Smooth muscle cell (in vitro differentiated cells): Measurements from ENCODE around the gene CASKIN1. TPM values are rescaled to one million over a fixed set of nuclear protein-coding genes. Genes with fewer than 3 reads are reported as not detected.

Experiments used
- DNase-seq: peaks from one replicate; lab custom pipeline; 2025; ENCODE audit not compliant: unreplicated experiment; lab: John Stamatoyannopoulos, UW
- H2AFZ ChIP-seq: fragments of 200-600 bp; sonication (generic); 2 replicates; pipeline ENCODE4 v1.6.0; 2016; ENCODE audit warnings: antibody characterized with exemption, low read depth, mild to moderate bottlenecking
- H3F3A ChIP-seq: fragments of 200-600 bp; sonication (generic); 2 replicates; pipeline ENCODE4 v1.6.0; 2017; ENCODE audit warnings: antibody characterized with exemption, low read depth
- H3K27ac ChIP-seq: fragments of 200-600 bp; sonication (generic); 2 replicates; pipeline ENCODE4 v1.5.1; 2016; ENCODE audit warnings: low read depth, mild to moderate bottlenecking
- H3K27me3 ChIP-seq: fragments of 200-600 bp; sonication (generic); 2 replicates; pipeline ENCODE4 v1.6.1; 2016; ENCODE audit warnings: low read depth, mild to moderate bottlenecking
- H3K36me3 ChIP-seq: fragments of 200-600 bp; sonication (generic); 2 replicates; pipeline ENCODE4 v1.5.1; 2016; ENCODE audit warnings: low read depth
- H3K4me1 ChIP-seq: fragments of 200-600 bp; sonication (generic); 2 replicates; pipeline ENCODE4 v1.5.1; 2016; ENCODE audit warnings: low read depth
- H3K4me2 ChIP-seq: fragments of 200-600 bp; sonication (generic); 2 replicates; pipeline ENCODE4 v1.6.0; 2016; ENCODE audit warnings: mild to moderate bottlenecking
- H3K4me3 ChIP-seq: fragments of 200-600 bp; sonication (generic); 2 replicates; pipeline ENCODE4 v1.5.1; 2016; ENCODE audit warnings: mild to moderate bottlenecking
- H3K79me2 ChIP-seq: fragments of 200-600 bp; sonication (generic); 2 replicates; pipeline ENCODE4 v1.6.0; 2016; ENCODE audit warnings: low read depth, mild to moderate bottlenecking
- H3K9ac ChIP-seq: fragments of 200-600 bp; sonication (generic); 2 replicates; pipeline ENCODE4 v1.6.0; 2016; ENCODE audit warnings: low read depth
- H3K9me3 ChIP-seq: fragments of 200-600 bp; sonication (generic); replicated peaks from 2 replicates; pipeline ENCODE4 v1.5.1; 2016; ENCODE audit warnings: low read depth
- H4K20me1 ChIP-seq: fragments of 200-600 bp; sonication (generic); 2 replicates; pipeline ENCODE4 v1.6.0; 2016; ENCODE audit warnings: low read depth
- WGBS: methylation state at CpG from one replicate; pipeline ENCODE4 v1.1.7; 2016; ENCODE audit warnings: low lambda C conversion rate; 5-methylcytosine and 5-hydroxymethylcytosine counted together
- polyA plus RNA-seq: library from polyadenylated mRNA; unstranded; fragments of >200 nt; fragmentation: Nextera tagmentation; extraction: Ambion mirVana; gene quantifications from 2 replicates; pipeline ENCODE4 v1.2.1, GENCODE V29; 2016
- total RNA-seq: library from RNA; depleted of rRNA; stranded (reverse); fragments of >200 nt; gene quantifications from 2 replicates; pipeline ENCODE4 v1.2.3, GENCODE V29; 2014
- TF ChIP-seq, protein P1 (sequence below): fragments of 200-600 bp; sonication (generic); IDR thresholded peaks from 2 replicates; pipeline ENCODE4 v1.5.1; 2017; ENCODE audit warnings: borderline replicate concordance, mild to moderate bottlenecking, antibody characterized with exemption; ENCODE audit not compliant: insufficient read depth, poor library complexity, severe bottlenecking

CASKIN1 gene
- total and polyA plus RNA-seq, 2 experiments from 2014 or later = 0.09 to 0.45 TPM

DNA sequence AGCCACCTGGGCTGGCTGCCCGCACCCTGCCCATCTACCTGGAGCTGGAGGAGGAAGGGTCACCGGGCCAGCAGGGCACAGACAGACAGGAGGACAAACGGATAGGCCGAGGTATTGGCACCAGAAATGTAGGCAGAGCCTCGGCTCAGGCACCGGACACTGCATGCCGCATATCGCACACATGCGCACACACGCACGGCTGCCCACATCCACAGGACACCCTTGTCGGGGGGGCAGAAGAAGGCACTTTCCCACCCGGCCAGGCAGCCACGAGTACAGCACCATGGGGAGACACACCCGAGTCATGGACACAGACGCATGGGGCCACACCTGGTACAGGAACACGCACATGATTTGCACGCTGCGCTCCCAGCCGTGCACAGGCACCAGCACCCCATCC is 14.5 kb downstream of the CASKIN1 start:
- Histone ChIP-seq H3K4me2 (no peak overlapping the region), H3K27me3 (no peaks in the 10 kb centered on the region), H3F3A (no peaks in the 10 kb centered on the region), H3K4me1 (no peaks in the 10 kb centered on the region), H3K79me2 (no peaks in the 10 kb centered on the region), H3K27ac (no peak overlapping the region), H2AFZ (no peak overlapping the region), H4K20me1 (no peaks in the 10 kb centered on the region), H3K36me3 (no peaks in the 10 kb centered on the region), H3K9me3 (no peaks in the 10 kb centered on the region), H3K4me3 (no peak overlapping the region), H3K9ac (no peak overlapping the region)
- no peak for DNase-seq
- TF ChIP-seq, protein P1, sequence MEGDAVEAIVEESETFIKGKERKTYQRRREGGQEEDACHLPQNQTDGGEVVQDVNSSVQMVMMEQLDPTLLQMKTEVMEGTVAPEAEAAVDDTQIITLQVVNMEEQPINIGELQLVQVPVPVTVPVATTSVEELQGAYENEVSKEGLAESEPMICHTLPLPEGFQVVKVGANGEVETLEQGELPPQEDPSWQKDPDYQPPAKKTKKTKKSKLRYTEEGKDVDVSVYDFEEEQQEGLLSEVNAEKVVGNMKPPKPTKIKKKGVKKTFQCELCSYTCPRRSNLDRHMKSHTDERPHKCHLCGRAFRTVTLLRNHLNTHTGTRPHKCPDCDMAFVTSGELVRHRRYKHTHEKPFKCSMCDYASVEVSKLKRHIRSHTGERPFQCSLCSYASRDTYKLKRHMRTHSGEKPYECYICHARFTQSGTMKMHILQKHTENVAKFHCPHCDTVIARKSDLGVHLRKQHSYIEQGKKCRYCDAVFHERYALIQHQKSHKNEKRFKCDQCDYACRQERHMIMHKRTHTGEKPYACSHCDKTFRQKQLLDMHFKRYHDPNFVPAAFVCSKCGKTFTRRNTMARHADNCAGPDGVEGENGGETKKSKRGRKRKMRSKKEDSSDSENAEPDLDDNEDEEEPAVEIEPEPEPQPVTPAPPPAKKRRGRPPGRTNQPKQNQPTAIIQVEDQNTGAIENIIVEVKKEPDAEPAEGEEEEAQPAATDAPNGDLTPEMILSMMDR = no peak
- WGBS = 94% methylated on average over 20 of the region's 20 CpGs

GRCh38 chr16:2180962-2181923 is 15.2 kb downstream of the CASKIN1 start:
- no peak overlapping the region for H3K4me3 ChIP-seq
- no peak overlapping the region for H3K4me2 ChIP-seq
- no peaks in the 10 kb centered on the region for H3K36me3 ChIP-seq
- no peaks in the 10 kb centered on the region for H3F3A ChIP-seq
- no peak for DNase-seq
- H2AFZ ChIP-seq = no peak overlapping the region
- H3K79me2 ChIP-seq = no peaks in the 10 kb centered on the region
- no peak overlapping the region for H3K27ac ChIP-seq
- no peaks in the 10 kb centered on the region for H3K9me3 ChIP-seq
- H3K4me1 ChIP-seq = no peaks in the 10 kb centered on the region
- no peaks in the 10 kb centered on the region for H3K27me3 ChIP-seq
- no peaks in the 10 kb centered on the region for H4K20me1 ChIP-seq
- TF ChIP-seq, protein P1 = no peak
- no peak overlapping the region for H3K9ac ChIP-seq
- 95% methylated on average over 33 of the region's 46 CpGs for WGBS

DNA sequence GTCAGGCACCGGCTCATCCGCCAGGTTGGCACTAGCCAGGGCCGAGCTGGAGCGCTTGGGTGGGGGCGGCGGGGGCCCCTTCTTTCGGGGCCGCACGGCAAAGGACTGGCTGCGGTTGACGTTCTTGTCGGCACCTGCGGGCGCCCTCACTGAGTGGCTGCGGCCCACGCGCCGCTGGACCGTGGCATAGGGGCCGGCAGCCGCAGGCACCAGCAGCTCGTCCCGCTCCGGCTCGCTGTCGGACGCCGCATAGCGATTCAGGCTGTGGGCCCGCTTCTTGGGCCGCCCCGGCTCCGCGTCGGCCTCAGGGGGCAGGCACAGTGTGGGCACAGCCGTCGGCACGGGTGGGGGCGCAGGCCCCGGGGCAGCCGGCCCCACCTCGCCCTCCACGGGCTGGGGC is 15.9 kb downstream of the CASKIN1 start:
- H3K9me3 ChIP-seq = no peaks in the 10 kb centered on the region
- DNase-seq = no peak
- TF ChIP-seq, protein P1 = no peak
- H4K20me1 ChIP-seq = no peaks in the 10 kb centered on the region
- no peaks in the 10 kb centered on the region for H3K36me3 ChIP-seq
- no peak overlapping the region for H3K4me2 ChIP-seq
- H3F3A ChIP-seq = no peaks in the 10 kb centered on the region
- H3K4me1 ChIP-seq = no peaks in the 10 kb centered on the region
- WGBS = 94% methylated on average over 18 of the region's 43 CpGs
- H3K79me2 ChIP-seq = no peaks in the 10 kb centered on the region
- no peak overlapping the region for H3K9ac ChIP-seq
- H2AFZ ChIP-seq = no peak overlapping the region
- no peak overlapping the region for H3K27ac ChIP-seq
- no peak overlapping the region for H3K4me3 ChIP-seq
- H3K27me3 ChIP-seq = no peaks in the 10 kb centered on the region
